NCI-H446 (cell line): Measurements from ENCODE around the gene CCDC171.

ENCODE experiments used
- DNase-seq, 2 experiments: peaks; one replicate each; lab custom pipeline; 2025; lab: John Stamatoyannopoulos, UW

Gene CCDC171

DNA sequence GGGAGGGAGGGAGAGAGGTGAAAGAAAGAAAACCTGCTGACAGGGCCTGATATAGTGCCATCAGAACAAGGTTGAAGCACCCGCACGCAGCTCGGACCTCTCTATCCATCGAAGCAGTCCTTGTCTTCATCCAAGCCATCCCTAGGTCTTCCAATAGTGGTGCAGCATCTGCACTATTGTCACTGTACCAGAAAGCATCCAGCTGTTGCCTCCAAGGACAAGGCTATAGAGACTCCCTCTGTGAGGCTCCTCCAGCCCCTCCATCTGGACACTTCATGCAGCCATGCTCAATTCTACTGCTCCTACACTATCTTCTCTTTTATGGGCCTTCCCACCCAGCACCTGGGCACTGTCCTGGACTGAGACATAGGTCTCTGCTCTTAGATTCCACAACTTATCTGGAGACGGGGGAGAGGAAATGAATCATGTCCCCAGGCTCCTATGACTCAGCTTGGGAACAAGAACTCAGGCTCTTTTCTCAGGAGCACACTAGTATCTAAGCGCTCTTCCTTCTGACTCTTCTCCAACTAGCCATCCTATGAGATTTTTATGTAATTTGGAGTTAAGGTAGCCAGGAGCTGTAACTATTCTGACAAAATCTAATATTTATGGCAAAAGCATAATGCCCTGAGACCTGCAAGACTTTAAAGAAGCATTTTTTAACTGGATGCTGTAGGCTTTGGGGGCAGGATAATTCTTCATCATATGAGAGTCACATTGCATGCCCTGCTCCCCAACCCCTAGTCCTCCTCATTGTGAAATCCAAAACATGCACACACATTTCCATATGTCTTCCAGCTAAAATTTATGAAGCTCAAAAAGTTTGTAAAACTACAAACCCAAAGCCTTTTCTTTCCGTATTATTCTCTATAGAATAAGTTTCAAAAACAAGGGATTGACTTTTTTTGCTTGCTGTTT, 446.8 kb downstream of the CCDC171 start:
- no peak for DNase-seq

DNA sequence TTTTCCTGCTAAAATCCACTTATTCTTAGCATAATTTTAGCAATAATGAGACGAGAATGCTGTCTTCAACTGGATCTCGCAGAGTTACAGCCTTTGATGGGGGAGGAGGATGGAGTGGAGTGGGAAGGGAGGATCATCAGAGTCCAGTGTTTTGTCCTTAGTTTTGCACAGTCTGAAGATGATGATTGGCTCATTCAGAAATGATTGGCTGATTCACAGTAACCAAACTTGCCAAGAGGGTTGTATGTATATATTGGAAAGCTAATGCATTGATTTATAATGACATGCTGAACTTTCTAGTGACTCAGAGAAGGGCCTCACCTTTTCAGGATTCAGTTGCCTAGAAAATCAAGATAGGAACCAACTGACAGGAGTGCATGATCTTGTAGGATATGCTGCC, 448.0 kb downstream of the CCDC171 start:
- DNase-seq, result no peak

- DNase-seq, result no peak
Measured at GRCh38 chr9:16001856-16002255, 449.0 kb downstream of the CCDC171 start.

- no peak for DNase-seq
Measured at GRCh38 chr9:16002816-16003215, 450.0 kb downstream of the CCDC171 start.

DNA sequence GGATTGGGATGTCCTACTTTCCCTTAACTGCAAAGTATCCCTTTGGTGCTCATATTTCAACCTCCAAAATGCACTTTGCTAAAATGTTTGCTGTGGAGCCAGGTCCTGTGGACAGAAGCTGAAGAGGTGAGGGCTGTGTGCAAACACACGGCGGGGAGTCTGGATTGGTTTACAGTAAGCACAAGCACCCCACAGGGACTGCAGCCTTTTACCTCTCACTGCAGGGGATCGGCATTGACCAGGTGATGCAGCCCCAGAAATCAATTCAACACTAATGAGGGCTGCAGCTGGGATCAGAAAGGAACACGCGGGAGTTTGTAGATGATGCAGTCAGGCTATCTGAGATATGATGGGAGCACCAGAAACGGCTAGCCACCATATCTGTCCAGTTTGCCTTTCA, 450.9 kb downstream of the CCDC171 start:
- no peak for DNase-seq

- DNase-seq, result no peak
Measured at GRCh38 chr9:16004613-16005012, 451.8 kb downstream of the CCDC171 start.

- no peak for DNase-seq
Measured at GRCh38 chr9:16010221-16010620, 457.4 kb downstream of the CCDC171 start.

- DNase-seq, result no peak
Measured at GRCh38 chr9:16012621-16013020, 459.8 kb downstream of the CCDC171 start.

DNA sequence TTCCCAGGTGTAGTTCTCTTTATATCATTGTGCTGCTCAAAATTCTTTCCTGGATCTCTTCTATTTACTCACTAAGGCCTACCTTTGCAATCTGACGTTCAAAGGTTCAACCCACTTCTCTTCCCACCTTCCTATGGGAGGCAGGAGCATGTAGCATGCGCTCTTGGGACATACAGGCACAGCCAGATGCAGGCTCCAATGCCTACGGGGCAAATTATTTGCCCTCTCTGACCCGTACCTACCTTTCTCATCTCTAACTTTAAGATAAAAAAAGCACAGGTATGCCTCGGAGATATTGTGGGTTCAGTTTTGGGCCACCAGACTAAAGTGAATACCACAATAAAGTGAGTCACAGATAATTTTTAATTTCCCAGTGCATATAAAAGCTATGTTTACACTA, 460.5 kb downstream of the CCDC171 start:
- DNase-seq, result no peak

GRCh38 chr9:16013826-16014225, 461.0 kb downstream of the CCDC171 start:
- DNase-seq, result no peak

DNA sequence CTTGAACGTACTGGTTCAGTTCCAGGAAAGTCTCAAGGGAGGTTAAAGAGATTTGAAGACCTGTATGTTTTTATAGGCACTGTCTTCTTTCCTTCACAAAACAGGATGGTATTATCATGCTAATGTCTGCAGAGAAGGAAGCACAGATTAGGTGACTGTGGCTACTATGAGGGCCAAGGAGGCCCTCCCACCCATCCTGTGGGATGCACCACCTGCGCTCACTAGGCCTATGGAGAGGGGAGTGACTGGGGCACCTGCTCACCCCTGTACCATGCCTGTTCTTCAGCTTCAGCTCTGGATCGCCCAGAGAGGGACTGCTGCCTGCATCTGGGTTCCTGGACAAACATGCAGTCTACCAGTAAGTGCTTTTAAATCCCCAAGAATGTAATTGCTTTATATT, 469.4 kb downstream of the CCDC171 start:
- DNase-seq, result no peak

GRCh38 chr9:16023446-16023845, 470.6 kb downstream of the CCDC171 start:
- DNase-seq, result peak in 1 of 2 experiments; percentile 16
